H9 (cell line): ENCODE measurements around the gene MTIF2. TPM values are rescaled to one million over a fixed set of nuclear protein-coding genes. Genes with fewer than 3 reads are reported as not detected.
"Not testable (repeated sequence)": the region's sequence is repeated elsewhere in the genome, so short reads cannot be mapped to it uniquely, and the experiment has no call there.

ENCODE experiments used
- DNase-seq: peaks from one replicate; pipeline ENCODE4 v3.0.0-alpha.2; 2017
- H2AFZ ChIP-seq: one replicate; pipeline ENCODE4 v1.6.1; 2013; ENCODE audit warnings: mild to moderate bottlenecking, low read length, control low read depth, moderate library complexity
- H2AK5ac ChIP-seq: 2 replicates; pipeline ENCODE4 v1.6.1; 2013; ENCODE audit warnings: low read length, control low read depth, mixed read lengths; ENCODE audit not compliant: insufficient read length
- H2BK120ac ChIP-seq: one replicate; pipeline ENCODE4 v1.6.1; 2013; ENCODE audit warnings: low read depth, mild to moderate bottlenecking, low read length, control low read depth, inconsistent platforms; ENCODE audit not compliant: poor library complexity, severe bottlenecking
- H2BK12ac ChIP-seq: 2 replicates; pipeline ENCODE4 v1.6.1; 2013; ENCODE audit warnings: low read length, control low read depth, mixed read lengths, low read depth; ENCODE audit not compliant: insufficient read length
- H2BK15ac ChIP-seq: 2 replicates; pipeline ENCODE4 v1.6.1; 2013; ENCODE audit warnings: low read depth, low read length, control low read depth
- H2BK20ac ChIP-seq: one replicate; pipeline ENCODE4 v1.6.1; 2013; ENCODE audit warnings: low read depth, mild to moderate bottlenecking, low read length, control low read depth, inconsistent platforms; ENCODE audit not compliant: poor library complexity, severe bottlenecking
- H2BK5ac ChIP-seq: 2 replicates; pipeline ENCODE4 v1.6.1; 2013; ENCODE audit warnings: low read length, control low read depth, mixed read lengths; ENCODE audit not compliant: insufficient read length
- H3K14ac ChIP-seq: 2 replicates; pipeline ENCODE4 v1.6.1; 2013; ENCODE audit warnings: low read length, control low read depth; ENCODE audit not compliant: insufficient read depth
- H3K18ac ChIP-seq: 2 replicates; pipeline ENCODE4 v1.6.1; 2013; ENCODE audit warnings: low read depth, mild to moderate bottlenecking, mixed read lengths, low read length, control low read depth; ENCODE audit not compliant: insufficient read length
- H3K23ac ChIP-seq: 2 replicates; pipeline ENCODE4 v1.6.1; 2013; ENCODE audit warnings: low read length, control low read depth, mixed read lengths, low read depth; ENCODE audit not compliant: insufficient read length
- H3K23me2 ChIP-seq: 2 replicates; pipeline ENCODE4 v1.6.1; 2013; ENCODE audit warnings: low read depth, mild to moderate bottlenecking, mixed read lengths, low read length, control low read depth; ENCODE audit not compliant: insufficient read length, poor library complexity, severe bottlenecking
- H3K27ac ChIP-seq: 2 replicates; pipeline ENCODE4 v1.5.1; 2013; ENCODE audit warnings: low read length, control low read depth, mixed read lengths, low read depth; ENCODE audit not compliant: insufficient read length
- H3K27me3 ChIP-seq: 2 replicates; pipeline ENCODE4 v1.6.1; 2013; ENCODE audit warnings: low read length, control low read depth, inconsistent platforms; ENCODE audit not compliant: insufficient read depth
- H3K4ac ChIP-seq: 2 replicates; pipeline ENCODE4 v1.6.1; 2013; ENCODE audit warnings: low read depth, mild to moderate bottlenecking, control low read depth, inconsistent platforms, low read length, moderate library complexity
- H3K4me1 ChIP-seq: 2 replicates; pipeline ENCODE4 v1.6.1; 2013; ENCODE audit warnings: low read length, control low read depth, inconsistent platforms; ENCODE audit not compliant: insufficient read depth
- H3K4me2 ChIP-seq: 2 replicates; pipeline ENCODE4 v1.6.1; 2013; ENCODE audit warnings: low read length, control low read depth, mixed read lengths; ENCODE audit not compliant: insufficient read length, insufficient read depth
- H3K56ac ChIP-seq: 2 replicates; pipeline ENCODE4 v1.6.1; 2013; ENCODE audit warnings: low read depth, mild to moderate bottlenecking, mixed read lengths, low read length, control low read depth; ENCODE audit not compliant: insufficient read length
- H3K79me1 ChIP-seq: 2 replicates; pipeline ENCODE4 v1.6.1; 2013; ENCODE audit warnings: low read depth, mild to moderate bottlenecking, moderate library complexity, low read length, control low read depth, inconsistent platforms; ENCODE audit not compliant: insufficient read depth, poor library complexity, severe bottlenecking
- H3K79me2 ChIP-seq: 2 replicates; pipeline ENCODE4 v1.6.1; 2013; ENCODE audit warnings: low read length, control low read depth, inconsistent platforms; ENCODE audit not compliant: insufficient read depth
- H3K9ac ChIP-seq: 2 replicates; pipeline ENCODE4 v1.6.1; 2013; ENCODE audit warnings: low read length, control low read depth, mixed read lengths; ENCODE audit not compliant: insufficient read length; ENCODE audit errors: extremely low read depth
- H3K9me3 ChIP-seq: one replicate; pipeline ENCODE4 v1.6.1; 2013; ENCODE audit warnings: low read depth, low read length, inconsistent platforms; ENCODE audit not compliant: control insufficient read depth
- H3T11ph ChIP-seq: one replicate; pipeline ENCODE4 v1.6.1; 2013; ENCODE audit warnings: mild to moderate bottlenecking, low read length, control low read depth, inconsistent platforms
- H4K20me1 ChIP-seq: one replicate; pipeline ENCODE4 v1.6.1; 2013; ENCODE audit not compliant: control insufficient read depth, insufficient read length, insufficient read depth
- H4K5ac ChIP-seq: 2 replicates; pipeline ENCODE4 v1.6.1; 2013; ENCODE audit warnings: low read depth, mild to moderate bottlenecking, mixed read lengths, low read length, control low read depth; ENCODE audit not compliant: insufficient read length
- H4K8ac ChIP-seq: replicated peaks from 2 replicates; pipeline ENCODE4 v1.6.1; 2013; ENCODE audit warnings: low read length, control low read depth, mixed read lengths, low read depth; ENCODE audit not compliant: insufficient read length
- H4K91ac ChIP-seq: 2 replicates; pipeline ENCODE4 v1.6.1; 2013; ENCODE audit warnings: low read depth, mild to moderate bottlenecking, moderate library complexity, mixed read lengths, low read length, control low read depth; ENCODE audit not compliant: insufficient read length
- H3K27ac Mint-ChIP-seq, 3 experiments: 2 replicates in 2 of 3; 3 replicates in 1 of 3; pipeline ENCODE4 v1.8.0; 2020 to 2021; ENCODE audit warnings: mixed read lengths in 3 of 3, mild to moderate bottlenecking in 1 of 3, moderate library complexity in 1 of 3
- H3K27me3 Mint-ChIP-seq: 2 replicates; pipeline ENCODE4 v1.8.0; 2021; ENCODE audit warnings: low read depth, mild to moderate bottlenecking, moderate library complexity, mixed read lengths
- H3K36me3 Mint-ChIP-seq, 3 experiments: 2 replicates in 2 of 3; 3 replicates in 1 of 3; pipeline ENCODE4 v1.8.0; 2020 to 2021; ENCODE audit warnings: low read depth in 3 of 3, mixed read lengths in 3 of 3; ENCODE audit not compliant: insufficient read depth in 1 of 3
- H3K4me1 Mint-ChIP-seq, 2 experiments: 2 replicates each; pipeline ENCODE4 v1.8.0; 2020; ENCODE audit warnings: mixed read lengths in 2 of 2
- H3K4me3 Mint-ChIP-seq, 2 experiments: 2 replicates in 1 of 2; 3 replicates in 1 of 2; pipeline ENCODE4 v1.8.0; 2020 to 2021; ENCODE audit warnings: mild to moderate bottlenecking in 2 of 2, mixed read lengths in 2 of 2, moderate library complexity in 1 of 2
- H3K9me3 Mint-ChIP-seq, 2 experiments: 2 replicates in 1 of 2; 3 replicates in 1 of 2; pipeline ENCODE4 v1.8.0; 2020; ENCODE audit warnings: mild to moderate bottlenecking in 2 of 2, mixed read lengths in 2 of 2, moderate library complexity in 1 of 2
- CTCF ChIP-seq: fragments of 200-600 bp; sonication (generic); conservative IDR thresholded peaks from 3 replicates; pipeline ENCODE4 v1.8.0; 2021; ENCODE audit warnings: antibody characterized with exemption, mild to moderate bottlenecking
- WGBS: extraction: QIAGEN DNeasy Blood & Tissue Kit; methylation state at CpG from one replicate; pipeline ENCODE4 v1.1.7; 2013; ENCODE audit warnings: missing lambda C conversion rate, low lambda C conversion rate, mixed read lengths; ENCODE audit not compliant: insufficient read length; ENCODE audit errors: extremely low coverage; 5-methylcytosine and 5-hydroxymethylcytosine counted together
- total RNA-seq: library from RNA; stranded (reverse); gene quantifications from 2 replicates; pipeline ENCODE4 v1.2.1, GENCODE V29; 2021

The MTIF2 gene
- total RNA-seq, 1 experiment from 2014 or later: 35.6 TPM

GRCh38 chr2:55277310-55277709, 8.3 kb upstream of the MTIF2 start:
- no peak overlapping the region for H3K56ac ChIP-seq
- no peaks in the 10 kb centered on the region for H3K27me3 Mint-ChIP-seq
- TF ChIP-seq CTCF: no peak
- no peak for DNase-seq
- no peak overlapping the region for H3K14ac ChIP-seq
- H3K9me3 Mint-ChIP-seq: no peaks in the 10 kb centered on the region
- no peaks in the 10 kb centered on the region for H3K79me2 ChIP-seq
- H2BK12ac ChIP-seq: no peak overlapping the region
- H3K27ac Mint-ChIP-seq: peak overlapping the region in 1 of 3 experiments; percentile 73; a peak in 3 of 7 replicates
- no peaks in the 10 kb centered on the region; the same call in 1 of the 2 replicates for H3K4me1 ChIP-seq
- H3T11ph ChIP-seq: no peak overlapping the region
- no peak overlapping the region for H2AK5ac ChIP-seq
- H2BK20ac ChIP-seq: no peak overlapping the region
- no peak overlapping the region for H4K8ac ChIP-seq
- no CpG with 5 or more reads among the region's 3 CpGs for WGBS
- H3K4ac ChIP-seq: no peak overlapping the region
- H3K79me1 ChIP-seq: no peaks in the 10 kb centered on the region
- H2BK5ac ChIP-seq: no peak overlapping the region
- no peak overlapping the region for H3K27ac ChIP-seq
- H3K4me2 ChIP-seq: no peak overlapping the region
- H3K18ac ChIP-seq: no peak overlapping the region
- no peak overlapping the region for H3K9ac ChIP-seq
- no peak overlapping the region for H4K91ac ChIP-seq
- H4K20me1 ChIP-seq: no peaks in the 10 kb centered on the region
- no peaks in the 10 kb centered on the region for H3K9me3 ChIP-seq
- H3K4me1 Mint-ChIP-seq: peaks cover 30 to 38% of the 10 kb centered on the region in 2 experiments
- no peak overlapping the region for H2BK120ac ChIP-seq
- peaks cover 6% of the 10 kb centered on the region for H3K23me2 ChIP-seq
- H4K5ac ChIP-seq: no peak overlapping the region
- no peaks in the 10 kb centered on the region for H3K27me3 ChIP-seq
- no peak overlapping the region for H3K23ac ChIP-seq
- H2BK15ac ChIP-seq: no peak overlapping the region
- H3K36me3 Mint-ChIP-seq: no peaks in the 10 kb centered on the region
- no peak overlapping the region for H3K4me3 Mint-ChIP-seq
- no peak overlapping the region for H2AFZ ChIP-seq

- not testable (repeated sequence) for H4K5ac ChIP-seq, H2BK12ac ChIP-seq, H3K36me3 Mint-ChIP-seq, H3K27ac Mint-ChIP-seq, H2AK5ac ChIP-seq, H4K91ac ChIP-seq, H2BK5ac ChIP-seq, H2BK20ac ChIP-seq, H4K20me1 ChIP-seq, H3K4me2 ChIP-seq, H3K56ac ChIP-seq, H3K79me2 ChIP-seq, H3K9me3 Mint-ChIP-seq, H3K18ac ChIP-seq, H3K27me3 Mint-ChIP-seq, H3K79me1 ChIP-seq, H2BK120ac ChIP-seq, H3K4me1 ChIP-seq, H3K27ac ChIP-seq, H2AFZ ChIP-seq, H3K27me3 ChIP-seq, H3K9me3 ChIP-seq, H2BK15ac ChIP-seq, DNase-seq, H3T11ph ChIP-seq, H3K4me3 Mint-ChIP-seq, H4K8ac ChIP-seq, H3K14ac ChIP-seq, H3K23ac ChIP-seq, H3K4ac ChIP-seq, H3K9ac ChIP-seq, H3K23me2 ChIP-seq
- H3K4me1 Mint-ChIP-seq: peaks cover 15 to 25% of the 10 kb centered on the region in 2 experiments
- WGBS: no CpG with 5 or more reads among the region's 2 CpGs
Observed at GRCh38 chr2:55274346-55274745, 5.3 kb upstream of the MTIF2 start.
